AG04450 (cell line): ENCODE measurements around the gene ZNF646. TPM values are rescaled to one million over a fixed set of nuclear protein-coding genes. Genes with fewer than 3 reads are reported as not detected.

Experiments
- CTCF ChIA-PET: fragments of 300-600, 350-600 bp; formaldehyde crosslinking; extraction: SDS; loops from one replicate; lab custom pipeline; 2022; ENCODE audit warnings: antibody characterized with exemption, inconsistent platforms; lab: Charles Lee
- POLR2A ChIA-PET: fragments of 350-600 bp; formaldehyde crosslinking; extraction: SDS; loops from one replicate; lab custom pipeline; 2021; ENCODE audit warnings: antibody characterized with exemption, inconsistent platforms; lab: Yijun Ruan, JAX
- DNase-seq: peaks from one replicate; pipeline ENCODE4 v3.0.0-alpha.2; 2011; ENCODE audit warnings: low read depth, low spot score
- H3K27ac ChIP-seq: one replicate; pipeline ENCODE4 v1.5.1; 2012; ENCODE audit warnings: low read depth, low read length, control low read depth
- H3K27me3 ChIP-seq: one replicate; pipeline ENCODE4 v1.6.0; 2012; ENCODE audit warnings: low read length; ENCODE audit not compliant: control insufficient read depth, insufficient read depth
- H3K4me3 ChIP-seq: 2 replicates; pipeline ENCODE4 v1.5.1; 2011; ENCODE audit warnings: mild to moderate bottlenecking, low read depth, low read length, control low read depth
- H3K9me3 ChIP-seq: 2 replicates; pipeline ENCODE4 v1.5.1; 2012; ENCODE audit warnings: low read length; ENCODE audit not compliant: control insufficient read depth, insufficient read depth
- polyA plus RNA-seq: library from polyadenylated mRNA; depleted of rRNA; stranded (reverse); fragments of >200 nt; gene quantifications from 2 replicates; pipeline ENCODE4 v1.2.3, GENCODE V29; 2011
- TF ChIP-seq, protein P1 (sequence below): IDR thresholded peaks from 2 replicates; pipeline ENCODE4 v1.5.1; 2011; ENCODE audit warnings: low read depth, low read length, control low read depth, inconsistent platforms

The ZNF646 gene
- polyA plus RNA-seq, 1 experiment: 2.4 TPM

DNA sequence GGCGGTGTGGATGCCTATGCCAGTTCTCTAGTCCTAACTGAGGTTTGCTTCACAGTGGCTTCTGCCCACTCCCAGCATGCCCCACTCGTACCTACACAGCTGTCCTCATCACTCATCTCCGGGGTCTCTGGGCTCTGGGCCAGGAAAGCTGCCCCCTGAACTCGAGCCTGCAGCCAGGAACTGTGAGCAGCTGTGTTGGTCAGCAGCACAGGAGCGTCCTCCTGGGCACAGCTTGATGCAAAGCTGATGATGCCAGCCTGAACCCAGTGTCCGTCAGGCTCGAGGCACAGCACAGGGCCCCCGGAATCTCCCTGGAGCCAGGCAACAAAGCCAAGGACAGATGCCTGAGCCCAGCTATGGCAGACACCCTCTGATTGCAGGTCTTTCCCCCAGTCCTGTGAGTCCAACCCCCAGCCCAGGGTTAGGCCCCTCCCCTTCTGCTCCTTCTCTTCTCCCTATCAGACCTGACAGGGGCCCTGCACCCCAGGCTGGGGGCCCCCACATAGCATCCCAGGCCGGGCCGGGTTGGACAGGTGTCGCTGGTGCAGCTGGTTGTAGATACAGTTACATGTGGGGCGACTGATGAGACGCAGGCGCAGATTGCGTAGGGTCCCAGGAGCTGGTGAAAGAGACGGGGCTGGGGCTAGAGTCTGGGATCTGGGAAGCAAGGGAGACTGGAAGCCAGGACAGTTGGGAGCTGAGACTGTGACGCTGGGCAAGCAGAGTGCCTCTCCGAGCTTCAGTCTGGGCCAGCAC lies 11.8 kb downstream of the ZNF646 start:
- Histone ChIP-seq H3K9me3 (no peaks in the 10 kb centered on the region; the same call in 1 of the 2 replicates), H3K4me3 (no peak overlapping the region), H3K27me3 (no peaks in the 10 kb centered on the region), H3K27ac (no peak overlapping the region)
- ChIA-PET CTCF (no interaction called here), POLR2A (interaction anchor here (1.0 kb wide), 1 partner anchor 12 kb away, joined by 3 read pairs; the partner anchor contains the start of genes ZNF646 and ZNF668)
- TF ChIP-seq, protein P1, sequence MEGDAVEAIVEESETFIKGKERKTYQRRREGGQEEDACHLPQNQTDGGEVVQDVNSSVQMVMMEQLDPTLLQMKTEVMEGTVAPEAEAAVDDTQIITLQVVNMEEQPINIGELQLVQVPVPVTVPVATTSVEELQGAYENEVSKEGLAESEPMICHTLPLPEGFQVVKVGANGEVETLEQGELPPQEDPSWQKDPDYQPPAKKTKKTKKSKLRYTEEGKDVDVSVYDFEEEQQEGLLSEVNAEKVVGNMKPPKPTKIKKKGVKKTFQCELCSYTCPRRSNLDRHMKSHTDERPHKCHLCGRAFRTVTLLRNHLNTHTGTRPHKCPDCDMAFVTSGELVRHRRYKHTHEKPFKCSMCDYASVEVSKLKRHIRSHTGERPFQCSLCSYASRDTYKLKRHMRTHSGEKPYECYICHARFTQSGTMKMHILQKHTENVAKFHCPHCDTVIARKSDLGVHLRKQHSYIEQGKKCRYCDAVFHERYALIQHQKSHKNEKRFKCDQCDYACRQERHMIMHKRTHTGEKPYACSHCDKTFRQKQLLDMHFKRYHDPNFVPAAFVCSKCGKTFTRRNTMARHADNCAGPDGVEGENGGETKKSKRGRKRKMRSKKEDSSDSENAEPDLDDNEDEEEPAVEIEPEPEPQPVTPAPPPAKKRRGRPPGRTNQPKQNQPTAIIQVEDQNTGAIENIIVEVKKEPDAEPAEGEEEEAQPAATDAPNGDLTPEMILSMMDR: no peak
- no peak for DNase-seq

GRCh38 chr16:31086629-31086906 lies 12.3 kb downstream of the ZNF646 start:
- Histone ChIP-seq H3K9me3 (no peaks in the 10 kb centered on the region; the same call in 1 of the 2 replicates), H3K4me3 (no peak overlapping the region), H3K27me3 (no peaks in the 10 kb centered on the region), H3K27ac (no peak overlapping the region)
- POLR2A ChIA-PET: interaction anchor here (1.0 kb wide), 1 partner anchor 12 kb away, joined by 3 read pairs; the partner anchor contains the start of genes ZNF646 and ZNF668
- no peak for DNase-seq
- CTCF ChIA-PET: no interaction called here
- TF ChIP-seq, protein P1: no peak

- H3K27me3 ChIP-seq: no peaks in the 10 kb centered on the region
- ChIA-PET POLR2A (no interaction called here), CTCF (no interaction called here)
- no peak for DNase-seq
- no peak overlapping the region for H3K4me3 ChIP-seq
- TF ChIP-seq, protein P1: no peak
- H3K9me3 ChIP-seq: no peaks in the 10 kb centered on the region; the same call in 1 of the 2 replicates
- H3K27ac ChIP-seq: no peak overlapping the region
Observed at GRCh38 chr16:31087481-31087880, 13.3 kb downstream of the ZNF646 start.

GRCh38 chr16:31087971-31088370 lies 13.7 kb downstream of the ZNF646 start:
- ChIA-PET POLR2A (no interaction called here), CTCF (no interaction called here)

More at GRCh38 chr16:31087971-31088370, 13.7 kb downstream of the ZNF646 start:
- Histone ChIP-seq H3K9me3 (no peaks in the 10 kb centered on the region; the same call in 1 of the 2 replicates), H3K27ac (no peak overlapping the region), H3K4me3 (no peak overlapping the region), H3K27me3 (no peaks in the 10 kb centered on the region)
- no peak for DNase-seq
- TF ChIP-seq, protein P1: no peak
